ENCODE results near the gene NEB.

DNA sequence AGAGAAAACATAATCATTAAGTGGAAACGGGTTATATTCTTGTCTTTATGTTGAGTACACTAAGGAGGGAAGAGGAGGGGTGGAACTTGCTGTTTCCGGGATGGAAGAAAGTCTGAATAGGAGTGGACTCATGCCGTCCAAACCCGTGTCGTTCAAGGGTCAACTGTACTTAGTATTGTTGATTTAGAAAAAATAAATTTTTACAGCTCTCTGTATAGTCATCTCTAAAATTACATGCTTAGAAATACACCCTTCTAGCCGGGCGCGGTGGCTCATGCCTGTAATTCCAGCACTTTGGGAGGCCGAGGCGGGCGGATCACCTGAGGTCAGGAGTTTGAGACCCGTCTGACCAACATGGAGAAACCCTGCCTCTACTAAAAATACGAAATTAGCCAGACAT lies 295.1 kb downstream of the NEB start:
- TF ChIP-seq GATA2 (IDR thresholded peaks at IDR 0.05; ENCODE audit: low read depth, low read length) (no peak), GATA3 (IDR thresholded peaks at IDR 0.05; ENCODE audit: low read depth, low read length) (no peak)

Data from SH-SY5Y (cell line).